ENCODE measurements around the gene IGSF22. TPM values are rescaled to one million over a fixed set of nuclear protein-coding genes. Genes with fewer than 3 reads are reported as not detected.
"Not testable (repeated sequence)": the region's sequence is repeated elsewhere in the genome, so short reads cannot be mapped to it uniquely, and the experiment has no call there.

Gene IGSF22
- polyA plus RNA-seq, 3 donors = 0.11 to 0.30 (median 0.27) TPM

- H3K27ac ChIP-seq (ENCODE audit: low read depth, low read length) = no peak overlapping the region
- WGBS, 3 donors = 77 to 89% (median 88%) methylated on average over 4 of the region's 4 CpGs
Observed at GRCh38 chr11:18668131-18668530, 57.9 kb downstream of the IGSF22 start.

- WGBS, 3 donors = 45 to 93% (median 79%) methylated on average over 10 of the region's 10 CpGs
- not testable (repeated sequence) for H3K27ac ChIP-seq (ENCODE audit: low read depth, low read length)
Observed at GRCh38 chr11:18665353-18665872, 60.6 kb downstream of the IGSF22 start.

- H3K27ac ChIP-seq (ENCODE audit: low read depth, low read length) = no peak overlapping the region
- 85 to 91% (median 91%) methylated on average over 5 of the region's 5 CpGs for WGBS, 3 donors
Observed at GRCh38 chr11:18657673-18658072, 68.3 kb downstream of the IGSF22 start.

Other genes starting within 250 kb of the IGSF22 start
- gene TSG101, start 199.2 kb downstream of the IGSF22 start, polyA plus RNA-seq = 10 to 100 TPM; 33.9 to 49.2 (median 43.5) TPM
- gene UEVLD, start 137.5 kb downstream of the IGSF22 start, polyA plus RNA-seq = 10 to 100 TPM in 2 of 3 donors, 1 to 10 TPM in 1; 4.1 to 10.3 (median 10.1) TPM
- gene MISFA, start 126.4 kb downstream of the IGSF22 start, polyA plus RNA-seq = 1 to 10 TPM in 2 of 3 donors, under 1 TPM in 1; 0.90 to 2.8 (median 1.1) TPM
- 10 to 100 TPM in 1 of 3 donors, 1 to 10 TPM in 2; 4.0 to 12.4 (median 7.6) TPM for gene SPTY2D1, start 91.8 kb downstream of the IGSF22 start, polyA plus RNA-seq
- 1 to 10 TPM; 1.2 to 2.5 (median 1.5) TPM for gene TMEM86A, start 27.4 kb downstream of the IGSF22 start, polyA plus RNA-seq
- 1 to 10 TPM in 1 of 3 donors, under 1 TPM in 2; 0.16 to 1.8 (median 0.74) TPM for gene PTPN5, start 65.6 kb upstream of the IGSF22 start, polyA plus RNA-seq
- not detected for gene MRGPRX1, start 213.2 kb upstream of the IGSF22 start, polyA plus RNA-seq

Data from adipose tissue (tissue), 3 donors.